HEK293T (cell line): ENCODE measurements around the gene CYSLTR2.

Experiments
- ARNT ChIP-seq: fragments of 450-650 bp; IDR thresholded peaks from 2 replicates; pipeline ENCODE4 v1.6.1; 2017; ENCODE audit warnings: mild to moderate bottlenecking
- BHLHE40 ChIP-seq: fragments of 450-650 bp; IDR thresholded peaks from 2 replicates; pipeline ENCODE4 v1.6.1; 2016; ENCODE audit warnings: mild to moderate bottlenecking, moderate library complexity, borderline replicate concordance
- CTBP1 ChIP-seq: fragments of 450-650 bp; IDR thresholded peaks from 2 replicates; pipeline ENCODE4 v1.6.1; 2016; ENCODE audit warnings: borderline replicate concordance
- ELF4 ChIP-seq: fragments of 450-650 bp; IDR thresholded peaks from 2 replicates; pipeline ENCODE4 v1.6.1; 2017; ENCODE audit warnings: antibody characterized with exemption
- FOXA1 ChIP-seq: fragments of 450-650 bp; IDR thresholded peaks from 2 replicates; pipeline ENCODE4 v1.6.1; 2016; ENCODE audit warnings: mild to moderate bottlenecking
- FOXK2 ChIP-seq: fragments of 450-650 bp; IDR thresholded peaks from 2 replicates; pipeline ENCODE4 v1.6.1; 2016; ENCODE audit warnings: mild to moderate bottlenecking
- FOXM1 ChIP-seq: fragments of 450-650 bp; IDR thresholded peaks from 2 replicates; pipeline ENCODE4 v1.6.1; 2017; ENCODE audit warnings: mild to moderate bottlenecking, borderline replicate concordance
- HDGF ChIP-seq: fragments of 450-650 bp; IDR thresholded peaks from 2 replicates; pipeline ENCODE4 v1.6.1; 2017; ENCODE audit warnings: antibody characterized with exemption, borderline replicate concordance
- NFRKB ChIP-seq: fragments of 450-650 bp; IDR thresholded peaks from 2 replicates; pipeline ENCODE4 v1.6.1; 2016; ENCODE audit warnings: mild to moderate bottlenecking, moderate library complexity
- SP1 ChIP-seq: fragments of 450-650 bp; IDR thresholded peaks from 2 replicates; pipeline ENCODE4 v1.6.1; 2017
- SUZ12 ChIP-seq: fragments of 450-650 bp; IDR thresholded peaks from 2 replicates; pipeline ENCODE4 v1.6.1; 2016; ENCODE audit warnings: mild to moderate bottlenecking
- TARDBP ChIP-seq: fragments of 450-650 bp; IDR thresholded peaks from 2 replicates; pipeline ENCODE4 v1.6.1; 2016
- TF ChIP-seq, protein P1 (sequence below): fragments of 450-650 bp; IDR thresholded peaks from 2 replicates; pipeline ENCODE4 v1.6.1; 2016

DNA sequence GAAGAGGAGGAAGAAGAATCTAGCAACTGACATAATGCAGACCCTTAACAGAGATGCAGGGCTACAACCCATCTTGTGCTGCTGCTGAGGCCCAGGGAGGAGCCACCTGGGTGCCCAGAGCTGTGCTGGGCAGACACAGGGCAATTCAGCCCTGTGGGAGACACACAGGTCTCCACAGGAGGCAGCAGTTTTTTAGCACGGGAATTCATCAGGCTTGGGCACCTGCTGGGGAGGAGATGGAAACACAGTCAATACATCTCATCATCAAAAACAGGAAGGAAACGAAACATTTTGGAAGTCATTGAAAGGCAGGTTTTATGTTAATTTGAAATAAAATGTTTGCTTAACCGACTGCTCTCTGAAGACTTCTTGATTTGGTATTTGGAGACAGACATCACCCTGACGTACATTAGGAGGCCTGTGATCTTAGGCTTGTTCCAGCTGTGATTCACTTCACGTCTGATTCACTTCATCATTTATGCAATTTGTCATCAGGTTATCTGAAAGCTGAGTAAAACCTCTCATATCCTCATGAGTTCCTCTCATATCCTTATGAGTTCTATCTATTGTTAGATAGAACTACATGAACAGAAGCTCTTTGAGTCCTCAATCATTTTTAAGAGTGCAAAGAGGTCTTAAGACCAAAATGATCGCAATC, 77.4 kb downstream of the CYSLTR2 start:
- no peak for TF ChIP-seq TARDBP
- no peak for TF ChIP-seq FOXA1
- no peak for TF ChIP-seq ARNT
- no peak for TF ChIP-seq FOXM1
- TF ChIP-seq ELF4, result no peak
- no peak for TF ChIP-seq SUZ12
- TF ChIP-seq FOXK2, result no peak
- no peak for TF ChIP-seq SP1
- no peak for TF ChIP-seq NFRKB
- TF ChIP-seq, protein P1, sequence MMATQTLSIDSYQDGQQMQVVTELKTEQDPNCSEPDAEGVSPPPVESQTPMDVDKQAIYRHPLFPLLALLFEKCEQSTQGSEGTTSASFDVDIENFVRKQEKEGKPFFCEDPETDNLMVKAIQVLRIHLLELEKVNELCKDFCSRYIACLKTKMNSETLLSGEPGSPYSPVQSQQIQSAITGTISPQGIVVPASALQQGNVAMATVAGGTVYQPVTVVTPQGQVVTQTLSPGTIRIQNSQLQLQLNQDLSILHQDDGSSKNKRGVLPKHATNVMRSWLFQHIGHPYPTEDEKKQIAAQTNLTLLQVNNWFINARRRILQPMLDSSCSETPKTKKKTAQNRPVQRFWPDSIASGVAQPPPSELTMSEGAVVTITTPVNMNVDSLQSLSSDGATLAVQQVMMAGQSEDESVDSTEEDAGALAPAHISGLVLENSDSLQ, result no peak
- TF ChIP-seq HDGF, result no peak
- no peak for TF ChIP-seq BHLHE40
- TF ChIP-seq CTBP1, result no peak
